HUES6 (cell line): ENCODE results near the gene TIGD6.
A peak's percentile ranks its signal among the peaks of the same experiment; 100 is the strongest.

ENCODE experiments used
- H3K27ac ChIP-seq: 2 replicates; pipeline ENCODE4 v1.7.0; 2013; ENCODE audit warnings: low read depth, mild to moderate bottlenecking, low read length, inconsistent platforms
- H3K27me3 ChIP-seq: 2 replicates; pipeline ENCODE4 v1.6.1; 2013; ENCODE audit warnings: low read length; ENCODE audit not compliant: control insufficient read depth, insufficient read depth
- H3K36me3 ChIP-seq: 2 replicates; pipeline ENCODE4 v1.6.1; 2013; ENCODE audit warnings: low read length; ENCODE audit not compliant: control insufficient read depth, insufficient read depth
- H3K4me1 ChIP-seq: 2 replicates; pipeline ENCODE4 v1.6.1; 2013; ENCODE audit warnings: low read length; ENCODE audit not compliant: control insufficient read depth, insufficient read depth
- H3K4me3 ChIP-seq: 2 replicates; pipeline ENCODE4 v1.5.1; 2013; ENCODE audit warnings: low read depth, low read length
- H3K9ac ChIP-seq: one replicate; pipeline ENCODE4 v1.6.1; 2013; ENCODE audit warnings: mild to moderate bottlenecking, low read length
- H3K9me3 ChIP-seq: 2 replicates; pipeline ENCODE4 v1.6.1; 2013; ENCODE audit warnings: low read depth, low read length; ENCODE audit not compliant: control insufficient read depth, insufficient read depth

TIGD6 gene

GRCh38 chr5:150000256-150000989, at the start of gene TIGD6, which contains the start of gene HMGXB3:
TIGD6 (minus strand) TSS chr5:150000654; CDS start chr5:149996348, 4,306 bp downstream.
HMGXB3 (plus strand) TSS chr5:150000739; CDS start chr5:150004853, 4,114 bp downstream.
- peaks cover 8% of the 10 kb centered on the region for H3K36me3 ChIP-seq
- peak within 1 kb of the TSS; percentile 81 for H3K4me3 ChIP-seq
- no peaks in the 10 kb centered on the region for H3K9me3 ChIP-seq
- peaks cover 12% of the 10 kb centered on the region for H3K4me1 ChIP-seq
- H3K9ac ChIP-seq, result peak within 1 kb of the TSS; percentile 93
- peak within 1 kb of the TSS; percentile 65; the same call in 1 of the 2 replicates for H3K27ac ChIP-seq
- no peaks in the 10 kb centered on the region for H3K27me3 ChIP-seq

- Histone ChIP-seq H3K9me3 (no peaks in the 10 kb centered on the region), H3K36me3 (peaks cover 95% of the 10 kb centered on the region), H3K27ac (no peak overlapping the region), H3K27me3 (no peaks in the 10 kb centered on the region), H3K4me1 (no peaks in the 10 kb centered on the region), H3K9ac (no peak overlapping the region), H3K4me3 (no peak overlapping the region)
Measured at GRCh38 chr5:150046031-150046430, 45.6 kb upstream of the TIGD6 start.

- H3K9me3 ChIP-seq, result no peaks in the 10 kb centered on the region
- H3K27me3 ChIP-seq, result no peaks in the 10 kb centered on the region
- no peaks in the 10 kb centered on the region for H3K4me1 ChIP-seq
- H3K9ac ChIP-seq, result no peak overlapping the region
- peaks cover 95% of the 10 kb centered on the region for H3K36me3 ChIP-seq
- no peak overlapping the region for H3K4me3 ChIP-seq
- no peak overlapping the region for H3K27ac ChIP-seq
Measured at GRCh38 chr5:150045549-150045948, 45.1 kb upstream of the TIGD6 start.

GRCh38 chr5:150044712-150045111, 44.3 kb upstream of the TIGD6 start:
- peaks cover 92% of the 10 kb centered on the region for H3K36me3 ChIP-seq
- no peak overlapping the region for H3K27ac ChIP-seq
- no peak overlapping the region for H3K4me3 ChIP-seq
- H3K27me3 ChIP-seq, result no peaks in the 10 kb centered on the region
- no peaks in the 10 kb centered on the region for H3K4me1 ChIP-seq
- H3K9me3 ChIP-seq, result no peaks in the 10 kb centered on the region
- H3K9ac ChIP-seq, result no peak overlapping the region

GRCh38 chr5:150044329-150044681, 43.9 kb upstream of the TIGD6 start:
- peaks cover 91% of the 10 kb centered on the region for H3K36me3 ChIP-seq
- H3K9ac ChIP-seq, result no peak overlapping the region
- no peak overlapping the region for H3K4me3 ChIP-seq
- no peaks in the 10 kb centered on the region for H3K9me3 ChIP-seq
- no peaks in the 10 kb centered on the region for H3K4me1 ChIP-seq
- no peak overlapping the region for H3K27ac ChIP-seq
- no peaks in the 10 kb centered on the region for H3K27me3 ChIP-seq

- H3K27ac ChIP-seq, result no peak overlapping the region
- peaks cover 88% of the 10 kb centered on the region for H3K36me3 ChIP-seq
- H3K4me1 ChIP-seq, result no peaks in the 10 kb centered on the region
- no peak overlapping the region for H3K9ac ChIP-seq
- H3K4me3 ChIP-seq, result no peak overlapping the region
- no peaks in the 10 kb centered on the region for H3K9me3 ChIP-seq
- no peaks in the 10 kb centered on the region for H3K27me3 ChIP-seq
Measured at GRCh38 chr5:150043657-150044328, 43.3 kb upstream of the TIGD6 start.

GRCh38 chr5:150042459-150042858, 42.0 kb upstream of the TIGD6 start:
- peaks cover 88% of the 10 kb centered on the region for H3K36me3 ChIP-seq
- H3K4me1 ChIP-seq, result no peaks in the 10 kb centered on the region
- H3K9ac ChIP-seq, result no peak overlapping the region
- H3K27ac ChIP-seq, result no peak overlapping the region
- H3K27me3 ChIP-seq, result no peaks in the 10 kb centered on the region
- H3K9me3 ChIP-seq, result no peaks in the 10 kb centered on the region
- H3K4me3 ChIP-seq, result no peak overlapping the region

- Histone ChIP-seq H3K27me3 (no peaks in the 10 kb centered on the region), H3K4me3 (no peak overlapping the region), H3K4me1 (no peaks in the 10 kb centered on the region), H3K27ac (no peak overlapping the region), H3K36me3 (peaks cover 94% of the 10 kb centered on the region), H3K9ac (no peak overlapping the region), H3K9me3 (no peaks in the 10 kb centered on the region)
Measured at GRCh38 chr5:150038547-150038946, 38.1 kb upstream of the TIGD6 start.

GRCh38 chr5:150036513-150036912, 36.1 kb upstream of the TIGD6 start:
- no peaks in the 10 kb centered on the region for H3K4me1 ChIP-seq
- no peak overlapping the region for H3K27ac ChIP-seq
- no peaks in the 10 kb centered on the region for H3K27me3 ChIP-seq
- H3K9me3 ChIP-seq, result no peaks in the 10 kb centered on the region
- no peak overlapping the region for H3K4me3 ChIP-seq
- H3K9ac ChIP-seq, result no peak overlapping the region
- peaks cover 94% of the 10 kb centered on the region for H3K36me3 ChIP-seq

GRCh38 chr5:150035139-150035895, 34.9 kb upstream of the TIGD6 start:
- peaks cover 94% of the 10 kb centered on the region for H3K36me3 ChIP-seq
- no peak overlapping the region for H3K9ac ChIP-seq
- no peaks in the 10 kb centered on the region for H3K9me3 ChIP-seq
- H3K4me1 ChIP-seq, result no peaks in the 10 kb centered on the region
- no peak overlapping the region for H3K4me3 ChIP-seq
- H3K27me3 ChIP-seq, result no peaks in the 10 kb centered on the region
- no peak overlapping the region for H3K27ac ChIP-seq

- Histone ChIP-seq H3K27ac (no peak overlapping the region), H3K4me3 (no peak overlapping the region), H3K9ac (no peak overlapping the region), H3K4me1 (no peaks in the 10 kb centered on the region), H3K9me3 (no peaks in the 10 kb centered on the region), H3K36me3 (peaks cover 94% of the 10 kb centered on the region), H3K27me3 (no peaks in the 10 kb centered on the region)
Measured at GRCh38 chr5:150034662-150035061, 34.2 kb upstream of the TIGD6 start.
